Sciatic nerve (tissue), 2 donors: ENCODE data around the gene LZTFL1. TPM values are rescaled to one million over a fixed set of nuclear protein-coding genes. Genes with fewer than 3 reads are reported as not detected.

ENCODE experiments used
- ATAC-seq: fragments of 200-7000 bp; cut with Tn5 transposase; one replicate; pipeline ENCODE4 v1.9.1; 2020; ENCODE audit warnings: mild to moderate bottlenecking, moderate library complexity
- DNase-seq: peaks from one replicate; pipeline ENCODE4 v3.0.0-alpha.2; 2020; ENCODE audit warnings: low spot score
- intact Hi-C: fragments of 100-400 bp; cut with DNase I; formaldehyde crosslinking; loops from one replicate; pipeline ENCODE4 v1.14.2; 2022
- total RNA-seq: library from RNA; stranded (reverse); fragmentation: NEBNext Ultra II Directional; extraction: Animal tissue kit (Norgen Biotek cat#: 25700); gene quantifications from one replicate; pipeline ENCODE4 v1.2.1, GENCODE V29; 2021
- donor health status: DM: no; HTN: no; CAD: no.
- donor health status: DM: no; HTN: no; CAD: no.

The LZTFL1 gene
- total RNA-seq, 1 donor from 2014 or later = 14.0 TPM

DNA sequence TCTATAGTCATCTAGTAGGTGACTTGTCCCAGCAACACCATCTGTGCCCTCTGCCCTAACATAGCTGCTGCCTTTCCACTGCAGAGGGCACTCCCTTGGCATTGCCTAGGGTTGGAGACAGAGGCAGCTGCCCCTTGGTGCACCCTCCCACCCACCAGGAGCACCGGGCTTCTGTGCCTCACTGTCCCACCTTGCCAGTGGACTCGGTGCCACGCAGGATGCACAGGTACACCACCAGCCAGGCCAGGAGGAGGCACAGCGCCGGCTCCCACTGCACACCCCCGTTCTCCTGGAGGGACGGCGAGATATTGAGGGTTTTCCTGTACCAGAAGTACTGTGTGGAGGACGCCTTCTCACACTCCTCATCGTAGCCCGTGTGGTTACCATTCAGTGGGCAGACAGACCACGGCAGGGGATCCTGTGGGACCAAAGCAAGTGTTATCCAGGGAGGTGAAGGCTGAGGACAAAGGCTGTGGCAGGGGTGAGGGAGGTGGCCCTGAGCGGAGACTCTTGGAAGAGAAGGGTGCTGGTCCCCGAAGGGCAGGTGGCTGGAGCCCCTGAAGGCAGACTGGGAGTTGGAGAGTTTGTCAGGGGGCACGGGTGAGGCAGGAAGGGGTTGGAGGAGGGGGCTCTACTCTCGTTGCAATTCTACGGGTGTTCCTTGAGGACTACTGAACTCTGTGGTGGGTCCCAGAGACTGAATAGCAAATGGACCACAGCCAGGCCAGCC lies 66.2 kb downstream of the LZTFL1 start:
- ATAC-seq (no peak), DNase-seq (no peak)
- intact Hi-C loops = no loop called here

GRCh38 chr3:45774581-45775521 lies 67.1 kb downstream of the LZTFL1 start:
- DNase-seq (no peak), ATAC-seq (no peak)
- intact Hi-C loops = no loop called here

DNA sequence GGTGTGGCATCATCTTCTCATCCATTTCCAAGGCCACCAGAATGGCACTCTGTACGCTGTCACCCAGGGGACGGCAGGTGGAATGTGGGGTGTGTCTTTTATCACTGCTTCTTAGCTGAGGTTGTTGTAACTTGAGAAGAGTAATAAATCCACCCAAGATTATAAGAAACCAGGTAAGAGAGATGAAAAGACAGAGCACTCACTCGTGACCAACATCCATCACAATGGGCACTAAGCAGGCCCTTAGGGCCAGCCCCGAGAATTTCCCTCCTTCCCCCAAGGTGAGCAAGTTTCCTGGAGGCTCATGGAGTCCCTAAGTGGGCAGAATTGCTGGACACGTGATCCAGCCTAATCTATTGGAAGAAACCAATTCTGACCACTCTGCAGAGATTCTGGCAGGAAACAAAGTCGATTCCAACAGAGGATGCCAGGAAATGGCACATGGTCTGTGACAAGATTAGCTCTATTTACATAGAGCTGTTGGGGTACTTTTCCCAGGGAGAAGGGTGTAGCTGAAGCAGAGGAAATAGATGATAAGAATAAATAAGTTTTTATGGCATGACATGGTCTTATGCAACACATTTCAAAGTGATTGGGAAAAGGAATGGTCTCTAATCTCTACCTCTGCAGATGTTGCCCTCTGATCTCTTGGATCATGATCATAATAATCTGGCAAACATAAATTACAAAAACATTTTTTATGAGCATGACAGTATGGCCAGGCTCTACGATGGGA lies 68.0 kb downstream of the LZTFL1 start:
- ATAC-seq = no peak
- no peak for DNase-seq
- intact Hi-C loops = no loop called here

Other genes with a start within 250 kb of the LZTFL1 start
- 52.0 TPM for gene LIMD1, start 247.4 kb downstream of the LZTFL1 start, total RNA-seq
- 66.0 TPM for gene SACM1L, start 152.7 kb downstream of the LZTFL1 start, total RNA-seq
- 8.2 TPM for gene SLC6A20, start 45.6 kb downstream of the LZTFL1 start, total RNA-seq
- gene CCR9, start 44.4 kb upstream of the LZTFL1 start, total RNA-seq = 0.31 TPM
- 0.49 TPM for gene CXCR6, start 101.3 kb upstream of the LZTFL1 start, total RNA-seq
- gene FYCO1, start 153.7 kb upstream of the LZTFL1 start, total RNA-seq = 60.6 TPM
- 0.27 TPM for gene XCR1, start 185.4 kb upstream of the LZTFL1 start, total RNA-seq